ENCODE measurements around the gene CD74. TPM values are rescaled to one million over a fixed set of nuclear protein-coding genes. Genes with fewer than 3 reads are reported as not detected.

Gene CD74
- total and polyA plus RNA-seq, 2 of the 4 experiments (the other 2 are of a cell fraction) = 0.18 to 1.1 TPM

- no peak for TF ChIP-seq CHD1 (IDR thresholded peaks at IDR 0.05; ENCODE audit: low read depth, low read length)
- TF ChIP-seq MAZ (IDR thresholded peaks at IDR 0.05; ENCODE audit: borderline replicate concordance, low read depth, low read length) = no peak
Measured at GRCh38 chr5:150358261-150359095, 54.2 kb downstream of the CD74 start (continued).
